MM.1S (cell line): ENCODE measurements around the gene NPEPPS.

Experiments
- DNase-seq: peaks from one replicate; pipeline ENCODE4 v3.0.0-alpha.2; 2015
- H2AFZ ChIP-seq: fragments of 300-600 bp; sonication (generic); 2 replicates; pipeline ENCODE4 v1.6.0; 2016; ENCODE audit warnings: antibody characterized with exemption, low read length
- H3F3A ChIP-seq: fragments of 300-600 bp; sonication (generic); 2 replicates; pipeline ENCODE4 v1.6.1; 2016; ENCODE audit warnings: mild to moderate bottlenecking, antibody characterized with exemption, low read length, moderate library complexity, mixed read lengths; ENCODE audit not compliant: insufficient read depth
- H3K27ac ChIP-seq: fragments of 300-600 bp; sonication (generic); 2 replicates; pipeline ENCODE4 v1.5.1; 2016; ENCODE audit warnings: mild to moderate bottlenecking, low read length
- H3K27me3 ChIP-seq: fragments of 300-600 bp; sonication (generic); replicated peaks from 2 replicates; pipeline ENCODE4 v1.6.0; 2016; ENCODE audit warnings: low read length; ENCODE audit not compliant: insufficient read depth
- H3K36me3 ChIP-seq: fragments of 300-600 bp; sonication (generic); replicated peaks from 2 replicates; pipeline ENCODE4 v1.6.1; 2016; ENCODE audit warnings: mild to moderate bottlenecking, low read length, mixed read lengths; ENCODE audit not compliant: insufficient read depth
- H3K4me1 ChIP-seq: fragments of 300-600 bp; sonication (generic); 2 replicates; pipeline ENCODE4 v1.6.1; 2016; ENCODE audit warnings: low read length, mixed read lengths
- H3K4me2 ChIP-seq: fragments of 300-600 bp; sonication (generic); 2 replicates; pipeline ENCODE4 v1.6.0; 2016; ENCODE audit warnings: low read depth, low read length
- H3K4me3 ChIP-seq: fragments of 300-600 bp; sonication (generic); 2 replicates; pipeline ENCODE4 v1.5.1; 2016; ENCODE audit warnings: low read length, mixed read lengths
- H3K79me2 ChIP-seq: fragments of 300-600 bp; sonication (generic); 2 replicates; pipeline ENCODE4 v1.6.1; 2016; ENCODE audit warnings: mixed run types, low read length, mixed read lengths
- H3K9ac ChIP-seq: fragments of 300-600 bp; sonication (generic); 2 replicates; pipeline ENCODE4 v1.6.1; 2016; ENCODE audit warnings: low read length, mixed read lengths
- H3K9me2 ChIP-seq: fragments of 300-600 bp; sonication (generic); replicated peaks from 2 replicates; pipeline ENCODE4 v1.6.1; 2016; ENCODE audit warnings: mild to moderate bottlenecking, low read length, mixed read lengths; ENCODE audit not compliant: insufficient read depth
- H3K9me3 ChIP-seq: fragments of 300-600 bp; sonication (generic); replicated peaks from 2 replicates; pipeline ENCODE4 v1.6.1; 2016; ENCODE audit warnings: mild to moderate bottlenecking, low read length, mixed read lengths; ENCODE audit not compliant: insufficient read depth
- H4K20me1 ChIP-seq: fragments of 300-600 bp; sonication (generic); 2 replicates; pipeline ENCODE4 v1.6.1; 2016; ENCODE audit warnings: mild to moderate bottlenecking, low read length, moderate library complexity, mixed read lengths; ENCODE audit not compliant: insufficient read depth
- CTCF ChIP-seq: fragments of 300-600 bp; sonication (generic); IDR thresholded peaks from 2 replicates; pipeline ENCODE4 v1.5.1; 2016; ENCODE audit warnings: antibody characterized with exemption, low read length, mixed read lengths
- EZH2 ChIP-seq: fragments of 300-600 bp; sonication (generic); optimal IDR thresholded peaks from 2 replicates; pipeline ENCODE3; 2017; ENCODE audit warnings: low read depth, mild to moderate bottlenecking, antibody characterized with exemption, low read length, mixed read lengths
- EZH2phosphoT487 ChIP-seq: fragments of 300-600 bp; sonication (generic); IDR thresholded peaks from 2 replicates; pipeline ENCODE4 v1.6.1; 2018; ENCODE audit warnings: antibody characterized with exemption, low read length

The NPEPPS gene

GRCh38 chr17:47618410-47618809 is 87.5 kb downstream of the NPEPPS start:
- TF ChIP-seq EZH2phosphoT487 = no peak
- TF ChIP-seq CTCF = peak; percentile 36
- Histone ChIP-seq H3K36me3 (no peaks in the 10 kb centered on the region), H3K79me2 (peaks cover 12% of the 10 kb centered on the region; the same call in 1 of the 2 replicates), H2AFZ (no peak overlapping the region), H3K9me2 (no peaks in the 10 kb centered on the region), H4K20me1 (no peaks in the 10 kb centered on the region), H3K9ac (no peak overlapping the region), H3K4me2 (peak overlapping the region; percentile 48; the same call in 1 of the 2 replicates), H3K9me3 (no peaks in the 10 kb centered on the region), H3K4me3 (no peak overlapping the region), H3K27me3 (no peaks in the 10 kb centered on the region), H3K27ac (peak overlapping the region; percentile 48; the same call in 1 of the 2 replicates), H3F3A (peaks cover 53% of the 10 kb centered on the region), H3K4me1 (peaks cover 50% of the 10 kb centered on the region)
- peak; percentile 42 for DNase-seq

- H3K27ac ChIP-seq = peak overlapping the region; percentile 28; the same call in 1 of the 2 replicates
- no peak for TF ChIP-seq EZH2
- TF ChIP-seq EZH2phosphoT487 = no peak
- no peak for TF ChIP-seq CTCF
- no peak for DNase-seq
- peaks cover 66% of the 10 kb centered on the region for H3K4me1 ChIP-seq
- H3K79me2 ChIP-seq = peaks cover 15% of the 10 kb centered on the region; the same call in 1 of the 2 replicates
- no peaks in the 10 kb centered on the region for H4K20me1 ChIP-seq
- peak overlapping the region; percentile 7; the same call in 1 of the 2 replicates for H3K4me2 ChIP-seq
- no peak overlapping the region for H2AFZ ChIP-seq
- no peaks in the 10 kb centered on the region for H3K36me3 ChIP-seq
- peaks cover 64% of the 10 kb centered on the region for H3F3A ChIP-seq
- no peak overlapping the region for H3K9ac ChIP-seq
- no peaks in the 10 kb centered on the region for H3K9me3 ChIP-seq
- H3K4me3 ChIP-seq = no peak overlapping the region
- H3K9me2 ChIP-seq = no peaks in the 10 kb centered on the region
- H3K27me3 ChIP-seq = no peaks in the 10 kb centered on the region
These were observed 89.8 kb downstream of the NPEPPS start for GRCh38 chr17:47620503-47621245.

GRCh38 chr17:47621293-47622179 is 90.6 kb downstream of the NPEPPS start:
- no peak overlapping the region for H2AFZ ChIP-seq
- TF ChIP-seq EZH2 (no peak), CTCF (peak; percentile 30)
- H3K27me3 ChIP-seq = no peaks in the 10 kb centered on the region
- H3K9ac ChIP-seq = no peak overlapping the region
- H3K4me2 ChIP-seq = no peak overlapping the region
- H3K36me3 ChIP-seq = no peaks in the 10 kb centered on the region
- H3K27ac ChIP-seq = peak overlapping the region; percentile 39; the same call in 1 of the 2 replicates
- no peaks in the 10 kb centered on the region for H3K9me2 ChIP-seq
- H3K79me2 ChIP-seq = 0 out of 2 replicates have a peak, but pooled peaks cover 12% of the 10 kb centered on the region
- no peaks in the 10 kb centered on the region for H4K20me1 ChIP-seq
- H3K9me3 ChIP-seq = no peaks in the 10 kb centered on the region
- no peak for DNase-seq
- H3K4me1 ChIP-seq = peaks cover 66% of the 10 kb centered on the region
- peaks cover 64% of the 10 kb centered on the region for H3F3A ChIP-seq
- H3K4me3 ChIP-seq = no peak overlapping the region
